Smooth muscle cell (in vitro differentiated cells): ENCODE measurements around the gene PRM2. TPM values are rescaled to one million over a fixed set of nuclear protein-coding genes. Genes with fewer than 3 reads are reported as not detected.

Experiments used
- DNase-seq: peaks from one replicate; lab custom pipeline; 2025; ENCODE audit not compliant: unreplicated experiment; lab: John Stamatoyannopoulos, UW
- H2AFZ ChIP-seq: fragments of 200-600 bp; sonication (generic); 2 replicates; pipeline ENCODE4 v1.6.0; 2016; ENCODE audit warnings: antibody characterized with exemption, low read depth, mild to moderate bottlenecking
- H3F3A ChIP-seq: fragments of 200-600 bp; sonication (generic); 2 replicates; pipeline ENCODE4 v1.6.0; 2017; ENCODE audit warnings: antibody characterized with exemption, low read depth
- H3K27ac ChIP-seq: fragments of 200-600 bp; sonication (generic); 2 replicates; pipeline ENCODE4 v1.5.1; 2016; ENCODE audit warnings: low read depth, mild to moderate bottlenecking
- H3K27me3 ChIP-seq: fragments of 200-600 bp; sonication (generic); 2 replicates; pipeline ENCODE4 v1.6.1; 2016; ENCODE audit warnings: low read depth, mild to moderate bottlenecking
- H3K36me3 ChIP-seq: fragments of 200-600 bp; sonication (generic); 2 replicates; pipeline ENCODE4 v1.5.1; 2016; ENCODE audit warnings: low read depth
- H3K4me1 ChIP-seq: fragments of 200-600 bp; sonication (generic); 2 replicates; pipeline ENCODE4 v1.5.1; 2016; ENCODE audit warnings: low read depth
- H3K4me2 ChIP-seq: fragments of 200-600 bp; sonication (generic); 2 replicates; pipeline ENCODE4 v1.6.0; 2016; ENCODE audit warnings: mild to moderate bottlenecking
- H3K4me3 ChIP-seq: fragments of 200-600 bp; sonication (generic); 2 replicates; pipeline ENCODE4 v1.5.1; 2016; ENCODE audit warnings: mild to moderate bottlenecking
- H3K79me2 ChIP-seq: fragments of 200-600 bp; sonication (generic); 2 replicates; pipeline ENCODE4 v1.6.0; 2016; ENCODE audit warnings: low read depth, mild to moderate bottlenecking
- H3K9ac ChIP-seq: fragments of 200-600 bp; sonication (generic); 2 replicates; pipeline ENCODE4 v1.6.0; 2016; ENCODE audit warnings: low read depth
- H3K9me3 ChIP-seq: fragments of 200-600 bp; sonication (generic); replicated peaks from 2 replicates; pipeline ENCODE4 v1.5.1; 2016; ENCODE audit warnings: low read depth
- H4K20me1 ChIP-seq: fragments of 200-600 bp; sonication (generic); 2 replicates; pipeline ENCODE4 v1.6.0; 2016; ENCODE audit warnings: low read depth
- WGBS: methylation state at CpG from one replicate; pipeline ENCODE4 v1.1.7; 2016; ENCODE audit warnings: low lambda C conversion rate; 5-methylcytosine and 5-hydroxymethylcytosine counted together
- polyA plus RNA-seq: library from polyadenylated mRNA; unstranded; fragments of >200 nt; fragmentation: Nextera tagmentation; extraction: Ambion mirVana; gene quantifications from 2 replicates; pipeline ENCODE4 v1.2.1, GENCODE V29; 2016
- total RNA-seq: library from RNA; depleted of rRNA; stranded (reverse); fragments of >200 nt; gene quantifications from 2 replicates; pipeline ENCODE4 v1.2.3, GENCODE V29; 2014
- TF ChIP-seq, protein P1 (sequence below): fragments of 200-600 bp; sonication (generic); IDR thresholded peaks from 2 replicates; pipeline ENCODE4 v1.5.1; 2017; ENCODE audit warnings: borderline replicate concordance, mild to moderate bottlenecking, antibody characterized with exemption; ENCODE audit not compliant: insufficient read depth, poor library complexity, severe bottlenecking

The PRM2 gene
- total and polyA plus RNA-seq, 2 experiments from 2014 or later = not detected

DNA sequence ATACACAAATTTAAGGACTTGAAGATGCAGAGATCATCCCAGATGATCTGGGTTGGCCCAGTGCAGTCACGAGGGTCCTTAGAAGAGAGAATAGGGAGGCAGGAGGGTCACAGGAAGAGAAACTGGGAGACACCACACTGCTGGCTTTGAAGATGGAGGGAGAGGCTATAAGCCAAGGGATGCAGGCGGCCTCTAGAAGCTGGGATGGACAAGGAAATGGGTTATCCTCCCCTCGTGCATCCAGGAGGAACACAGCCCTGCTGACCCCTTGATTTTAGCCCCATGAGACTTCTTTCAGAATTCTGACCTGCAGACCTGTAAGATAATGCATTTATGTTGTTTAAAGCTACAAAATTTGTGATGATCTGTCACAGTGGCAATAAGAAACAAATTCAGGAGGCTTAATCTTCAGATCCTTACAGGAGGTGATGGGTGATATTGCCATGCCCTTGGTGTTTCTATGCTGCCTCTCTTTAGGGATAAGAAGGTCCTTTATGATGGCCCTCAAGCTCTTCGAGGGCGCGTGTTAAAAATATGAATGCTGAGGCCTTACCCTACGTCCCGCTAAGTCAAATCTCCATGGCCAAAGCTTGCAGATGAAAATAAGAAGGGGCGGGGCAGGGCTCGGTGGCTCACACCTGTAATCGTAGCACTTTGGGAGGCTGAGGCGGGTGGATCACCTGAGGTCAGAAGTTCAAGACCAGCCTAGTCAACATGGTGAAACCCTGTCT lies 1.5 kb upstream of the PRM2 start:
- H3K27ac ChIP-seq = no peak overlapping the region
- H3F3A ChIP-seq = no peaks in the 10 kb centered on the region
- TF ChIP-seq, protein P1, sequence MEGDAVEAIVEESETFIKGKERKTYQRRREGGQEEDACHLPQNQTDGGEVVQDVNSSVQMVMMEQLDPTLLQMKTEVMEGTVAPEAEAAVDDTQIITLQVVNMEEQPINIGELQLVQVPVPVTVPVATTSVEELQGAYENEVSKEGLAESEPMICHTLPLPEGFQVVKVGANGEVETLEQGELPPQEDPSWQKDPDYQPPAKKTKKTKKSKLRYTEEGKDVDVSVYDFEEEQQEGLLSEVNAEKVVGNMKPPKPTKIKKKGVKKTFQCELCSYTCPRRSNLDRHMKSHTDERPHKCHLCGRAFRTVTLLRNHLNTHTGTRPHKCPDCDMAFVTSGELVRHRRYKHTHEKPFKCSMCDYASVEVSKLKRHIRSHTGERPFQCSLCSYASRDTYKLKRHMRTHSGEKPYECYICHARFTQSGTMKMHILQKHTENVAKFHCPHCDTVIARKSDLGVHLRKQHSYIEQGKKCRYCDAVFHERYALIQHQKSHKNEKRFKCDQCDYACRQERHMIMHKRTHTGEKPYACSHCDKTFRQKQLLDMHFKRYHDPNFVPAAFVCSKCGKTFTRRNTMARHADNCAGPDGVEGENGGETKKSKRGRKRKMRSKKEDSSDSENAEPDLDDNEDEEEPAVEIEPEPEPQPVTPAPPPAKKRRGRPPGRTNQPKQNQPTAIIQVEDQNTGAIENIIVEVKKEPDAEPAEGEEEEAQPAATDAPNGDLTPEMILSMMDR = no peak
- no peaks in the 10 kb centered on the region for H3K36me3 ChIP-seq
- no peaks in the 10 kb centered on the region for H3K9me3 ChIP-seq
- DNase-seq = no peak
- H3K27me3 ChIP-seq = no peaks in the 10 kb centered on the region
- H3K4me3 ChIP-seq = no peak overlapping the region
- H3K9ac ChIP-seq = no peak overlapping the region
- H3K79me2 ChIP-seq = no peaks in the 10 kb centered on the region
- H2AFZ ChIP-seq = no peak overlapping the region
- H3K4me1 ChIP-seq = no peaks in the 10 kb centered on the region
- no peak overlapping the region for H3K4me2 ChIP-seq
- H4K20me1 ChIP-seq = no peaks in the 10 kb centered on the region
- 93% methylated on average over 12 of the region's 12 CpGs for WGBS

DNA sequence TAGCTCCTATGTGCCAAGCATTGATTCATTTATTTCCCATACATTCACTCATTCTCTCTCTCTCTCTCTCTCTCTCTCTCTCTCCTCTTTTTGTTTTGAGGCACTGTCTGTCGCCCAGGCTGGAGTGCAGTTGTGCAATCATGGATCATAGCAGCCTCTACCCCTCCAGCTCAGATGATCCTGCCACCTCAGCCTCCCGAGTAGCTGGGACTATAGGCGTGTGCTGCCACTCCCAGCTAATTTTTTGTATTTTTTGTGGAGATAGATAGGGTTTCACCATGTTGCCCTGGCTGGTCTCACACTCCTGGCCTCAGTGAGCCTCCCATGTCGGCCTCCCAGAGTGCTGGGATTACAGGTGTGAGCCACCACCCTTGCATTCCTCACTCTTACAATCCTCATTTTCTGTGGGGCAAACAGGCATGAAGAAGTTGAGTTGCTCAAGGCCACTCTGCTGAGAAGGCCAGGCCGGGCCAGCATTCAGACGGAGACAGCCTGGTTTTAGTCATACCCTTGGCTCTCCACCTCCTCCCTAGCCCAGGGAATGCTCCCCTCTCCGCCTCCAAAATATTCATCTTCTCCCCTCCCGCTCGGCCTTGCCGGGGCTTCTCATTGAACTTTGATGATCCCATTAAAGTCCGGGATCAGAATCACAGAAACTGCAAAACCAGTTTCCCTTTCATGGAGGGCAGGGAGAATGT lies 765 bp upstream of the PRM2 start:
- no peaks in the 10 kb centered on the region for H3F3A ChIP-seq
- TF ChIP-seq, protein P1 = no peak
- no peaks in the 10 kb centered on the region for H3K4me1 ChIP-seq
- H3K9ac ChIP-seq = no peak overlapping the region
- H3K9me3 ChIP-seq = no peaks in the 10 kb centered on the region
- no peaks in the 10 kb centered on the region for H3K79me2 ChIP-seq
- H2AFZ ChIP-seq = no peak overlapping the region
- H3K4me2 ChIP-seq = no peak overlapping the region
- no peaks in the 10 kb centered on the region for H3K27me3 ChIP-seq
- H3K27ac ChIP-seq = no peak overlapping the region
- WGBS = 93% methylated on average over 11 of the region's 11 CpGs
- no peak overlapping the region for H3K4me3 ChIP-seq
- no peak for DNase-seq
- no peaks in the 10 kb centered on the region for H3K36me3 ChIP-seq
- H4K20me1 ChIP-seq = no peaks in the 10 kb centered on the region

DNA sequence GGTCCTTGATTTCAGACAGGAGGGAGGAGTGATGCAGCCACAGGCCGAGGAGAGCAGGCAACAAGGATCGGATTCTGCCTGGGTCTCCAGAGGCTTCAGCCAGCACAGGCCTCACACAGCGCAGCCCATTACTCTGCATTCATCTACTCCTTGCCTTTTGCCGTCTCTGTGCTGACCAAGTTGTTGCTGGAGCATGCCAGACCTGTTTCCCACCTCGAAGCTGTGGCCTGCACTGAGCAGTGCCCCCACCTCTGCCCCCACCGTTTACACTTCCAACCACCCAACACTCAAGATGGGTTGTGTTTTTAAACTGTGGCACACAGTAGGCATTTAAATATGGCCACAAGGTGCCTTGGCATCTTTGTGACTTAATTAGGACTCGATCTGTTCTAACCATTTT lies 1.3 kb downstream of the PRM2 start:
- Histone ChIP-seq H4K20me1 (no peaks in the 10 kb centered on the region), H2AFZ (no peak overlapping the region), H3K36me3 (no peaks in the 10 kb centered on the region), H3K9ac (no peak overlapping the region), H3F3A (no peaks in the 10 kb centered on the region), H3K4me3 (no peak overlapping the region), H3K4me2 (no peak overlapping the region), H3K4me1 (no peaks in the 10 kb centered on the region), H3K27me3 (no peaks in the 10 kb centered on the region), H3K79me2 (no peaks in the 10 kb centered on the region), H3K9me3 (no peaks in the 10 kb centered on the region), H3K27ac (no peak overlapping the region)
- TF ChIP-seq, protein P1 = no peak
- 91% methylated on average over 7 of the region's 7 CpGs for WGBS
- no peak for DNase-seq
